Measurements from ENCODE around the gene DCAKD.

The DCAKD gene

GRCh38 chr17:45051060-45051719 lies at the start of gene DCAKD:
Gene DCAKD (minus strand): TSS chr17:45051632. CDS start chr17:45034885, 16,747 bp downstream.
- Mint-ChIP-seq H3K4me3 (peak within 1 kb of the TSS; percentile 90), H3K27ac (peak within 1 kb of the TSS; percentile 95), H3K36me3 (ENCODE audit: low read depth) (peaks cover 8% of the 10 kb centered on the region), H3K9me3 (no peaks in the 10 kb centered on the region), H3K4me1 (peaks cover 37% of the 10 kb centered on the region), H3K27me3 (ENCODE audit: low read depth, poor library complexity) (peaks cover 5% of the 10 kb centered on the region)
- no peak for TF ChIP-seq CTCF (IDR thresholded peaks at IDR 0.05)
- peak; percentile 91 for DNase-seq

GRCh38 chr17:45098869-45099616 lies 47.6 kb upstream of the DCAKD start:
- peak; percentile 93 for DNase-seq
- H3K9me3 Mint-ChIP-seq: no peaks in the 10 kb centered on the region
- H3K4me1 Mint-ChIP-seq: peaks cover 12% of the 10 kb centered on the region
- peak; percentile 84 for TF ChIP-seq CTCF (IDR thresholded peaks at IDR 0.05)
- peaks cover 59% of the 10 kb centered on the region for H3K36me3 Mint-ChIP-seq (ENCODE audit: low read depth)
- no peaks in the 10 kb centered on the region for H3K27me3 Mint-ChIP-seq (ENCODE audit: low read depth, poor library complexity)
- peak overlapping the region; percentile 86 for H3K27ac Mint-ChIP-seq
- H3K4me3 Mint-ChIP-seq: no peak overlapping the region

- no peak for TF ChIP-seq CTCF (IDR thresholded peaks at IDR 0.05)
- H3K36me3 Mint-ChIP-seq (ENCODE audit: low read depth): peaks cover 61% of the 10 kb centered on the region
- H3K9me3 Mint-ChIP-seq: no peaks in the 10 kb centered on the region
- H3K4me3 Mint-ChIP-seq: no peak overlapping the region
- H3K4me1 Mint-ChIP-seq: peaks cover 12% of the 10 kb centered on the region
- no peak for DNase-seq
- H3K27ac Mint-ChIP-seq: peak overlapping the region; percentile 73
- no peaks in the 10 kb centered on the region for H3K27me3 Mint-ChIP-seq (ENCODE audit: low read depth, poor library complexity)
Observed at GRCh38 chr17:45098081-45098868, 46.8 kb upstream of the DCAKD start.

- peaks cover 4% of the 10 kb centered on the region for H3K4me1 Mint-ChIP-seq
- no peaks in the 10 kb centered on the region for H3K9me3 Mint-ChIP-seq
- no peak overlapping the region for H3K4me3 Mint-ChIP-seq
- no peak for TF ChIP-seq CTCF (IDR thresholded peaks at IDR 0.05)
- H3K36me3 Mint-ChIP-seq (ENCODE audit: low read depth): peaks cover 61% of the 10 kb centered on the region
- peaks cover 2% of the 10 kb centered on the region for H3K27me3 Mint-ChIP-seq (ENCODE audit: low read depth, poor library complexity)
- DNase-seq: no peak
- H3K27ac Mint-ChIP-seq: no peak overlapping the region
Observed at GRCh38 chr17:45096926-45097325, 45.5 kb upstream of the DCAKD start.

- peak overlapping the region; percentile 5 for H3K27ac Mint-ChIP-seq
- peak; percentile 43 for TF ChIP-seq CTCF (IDR thresholded peaks at IDR 0.05)
- peaks cover 63% of the 10 kb centered on the region for H3K36me3 Mint-ChIP-seq (ENCODE audit: low read depth)
Observed at GRCh38 chr17:45096141-45096540, 44.7 kb upstream of the DCAKD start.

More at GRCh38 chr17:45096141-45096540, 44.7 kb upstream of the DCAKD start:
- no peaks in the 10 kb centered on the region for H3K4me1 Mint-ChIP-seq
- DNase-seq: no peak
- no peaks in the 10 kb centered on the region for H3K9me3 Mint-ChIP-seq
- H3K4me3 Mint-ChIP-seq: no peak overlapping the region
- H3K27me3 Mint-ChIP-seq (ENCODE audit: low read depth, poor library complexity): peaks cover 2% of the 10 kb centered on the region

Measured in nephron progenitor cell (in vitro differentiated cells).